ENCODE data around the gene VWA3A. TPM values are rescaled to one million over a fixed set of nuclear protein-coding genes. Genes with fewer than 3 reads are reported as not detected.
A peak's percentile ranks its signal among the peaks of the same experiment; 100 is the strongest.

VWA3A gene
- total RNA-seq, 3 donors from 2014 or later (not counting 1 experiment from before 2014, with no cell fraction given), result 0.28 to 0.39 (median 0.35) TPM

GRCh38 chr16:22206013-22206841 is 113.9 kb downstream of the VWA3A start, which contains the start of gene EEF2K:
TSS of gene EEF2K (plus strand) at chr16:22206278. CDS start at chr16:22225730, 19,452 bp downstream.
- H3K4me1 Mint-ChIP-seq, result peaks cover 20% of the 10 kb centered on the region in 2 donors
- Histone ChIP-seq H3K4me1 (ENCODE audit: control insufficient read depth, insufficient read depth, low read length) (peaks cover 16% of the 10 kb centered on the region), H3K27ac (ENCODE audit: low read length) (peak within 1 kb of the TSS; percentile 62), H3K36me3 (ENCODE audit: control insufficient read depth, insufficient read depth, low read length) (no peaks in the 10 kb centered on the region), H3K27me3 (ENCODE audit: control insufficient read depth, insufficient read depth, low read length) (no peaks in the 10 kb centered on the region), H3K4me3 (ENCODE audit: low read length) (peak within 1 kb of the TSS; percentile 67), H3K9me3 (ENCODE audit: control insufficient read depth, insufficient read depth, low read length) (no peaks in the 10 kb centered on the region)
- no peaks in the 10 kb centered on the region for H3K36me3 Mint-ChIP-seq
- DNase-seq, result peak; percentile 63 to 91
- H3K27ac Mint-ChIP-seq, result peak within 1 kb of the TSS; percentile 72 to 81
- no peaks in the 10 kb centered on the region for H3K9me3 Mint-ChIP-seq
- H3K4me3 Mint-ChIP-seq, result peak within 1 kb of the TSS; percentile 95
- intact Hi-C loops (cut with micrococcal nuclease), result loop anchor here (1.0 to 5.0 kb wide), 4 partner anchors 11 to 91 kb away; partner anchors contain the start of gene POLR3E
- WGBS (ENCODE audit: insufficient coverage), result under 1% methylated on average over 74 of the region's 74 CpGs
- H3K27me3 Mint-ChIP-seq (ENCODE audit: low read depth in 2 of 2), result no peaks in the 10 kb centered on the region
- peak; percentile 90 to 94 (median 93) for ATAC-seq
- TF ChIP-seq CTCF (IDR thresholded peaks at IDR 0.05), result peak; percentile 74

Other genes with a start within 250 kb of the VWA3A start
- 100 to 1,000 TPM; 320 to 433 (median 419) TPM for gene NPIPB4, start 234.8 kb upstream of the VWA3A start, total RNA-seq
- gene UQCRC2, start 139.2 kb upstream of the VWA3A start, total RNA-seq, result 100 to 1,000 TPM; 162 to 177 (median 177) TPM
- not detected for gene PDZD9, start 91.4 kb upstream of the VWA3A start, total RNA-seq
- 10 to 100 TPM in 1 of 3 donors, 1 to 10 TPM in 2; 8.6 to 10.3 (median 9.3) TPM for gene MOSMO, start 84.4 kb upstream of the VWA3A start, total RNA-seq
- 1 to 10 TPM in 1 of 3 donors, under 1 TPM in 2; 0.92 to 1.9 (median 0.93) TPM for gene SDR42E2, start 70.0 kb downstream of the VWA3A start, total RNA-seq
- 10 to 100 TPM; 12.6 to 33.5 (median 22.9) TPM for gene EEF2K, start 113.7 kb downstream of the VWA3A start, total RNA-seq
- gene POLR3E, start 204.9 kb downstream of the VWA3A start, total RNA-seq, result 100 to 1,000 TPM in 2 of 3 donors, 10 to 100 TPM in 1; 95.0 to 116 (median 104) TPM

Measured in natural killer cell (primary cell).